HG02870 (cell line): ENCODE results near the gene REEP5.
A peak's percentile ranks its signal among the peaks of the same experiment; 100 is the strongest.
"Not testable (repeated sequence)": the region's sequence is repeated elsewhere in the genome, so short reads cannot be mapped to it uniquely, and the experiment has no call there.

Experiments
- ATAC-seq: cut with Tn5 transposase; IDR thresholded peaks from one replicate; pipeline ENCODE4 v1.9.1; 2021; ENCODE audit warnings: mild to moderate bottlenecking, moderate library complexity; ENCODE audit not compliant: unreplicated experiment

Gene REEP5

GRCh38 chr5:112921833-112922817 is at the start of gene REEP5:
Gene REEP5, minus strand, starts transcription at chr5:112922227. Its CDS starts 37 bp downstream, at chr5:112922190.
- peak; percentile 58 for ATAC-seq

- no peak for ATAC-seq
Observed at GRCh38 chr5:112971276-112971675, 49.2 kb upstream of the REEP5 start.

GRCh38 chr5:112968411-112969106 is 46.5 kb upstream of the REEP5 start:
- no peak for ATAC-seq

- ATAC-seq, result no peak
Observed at GRCh38 chr5:112967520-112968083, 45.6 kb upstream of the REEP5 start.

- no peak for ATAC-seq
Observed at GRCh38 chr5:112965733-112966306, 43.8 kb upstream of the REEP5 start.

- ATAC-seq, result not testable (repeated sequence)
Observed at GRCh38 chr5:112963374-112963733, 41.3 kb upstream of the REEP5 start.

- no peak for ATAC-seq
Observed at GRCh38 chr5:112960863-112961504, 39.0 kb upstream of the REEP5 start.

- no peak for ATAC-seq
Observed at GRCh38 chr5:112960315-112960714, 38.3 kb upstream of the REEP5 start.

GRCh38 chr5:112959872-112960271 is 37.8 kb upstream of the REEP5 start:
- not testable (repeated sequence) for ATAC-seq

- peak; percentile 84 for ATAC-seq
Observed at GRCh38 chr5:112958093-112959088, 36.4 kb upstream of the REEP5 start.

GRCh38 chr5:112957036-112957808 is 35.2 kb upstream of the REEP5 start:
- ATAC-seq, result no peak

- ATAC-seq, result no peak
Observed at GRCh38 chr5:112956606-112957005, 34.6 kb upstream of the REEP5 start.

GRCh38 chr5:112951124-112951702 is 29.2 kb upstream of the REEP5 start:
- peak; percentile 98 for ATAC-seq

- ATAC-seq, result no peak
Observed at GRCh38 chr5:112948458-112948857, 26.4 kb upstream of the REEP5 start.

- no peak for ATAC-seq
Observed at GRCh38 chr5:112940670-112941069, 18.6 kb upstream of the REEP5 start.

GRCh38 chr5:112938286-112938685 is 16.3 kb upstream of the REEP5 start:
- no peak for ATAC-seq

- no peak for ATAC-seq
Observed at GRCh38 chr5:112935675-112936074, 13.6 kb upstream of the REEP5 start.

- no peak for ATAC-seq
Observed at GRCh38 chr5:112934366-112934663, 12.3 kb upstream of the REEP5 start.
